Measurements from ENCODE around the gene PPP1R15B.

The PPP1R15B gene

DNA sequence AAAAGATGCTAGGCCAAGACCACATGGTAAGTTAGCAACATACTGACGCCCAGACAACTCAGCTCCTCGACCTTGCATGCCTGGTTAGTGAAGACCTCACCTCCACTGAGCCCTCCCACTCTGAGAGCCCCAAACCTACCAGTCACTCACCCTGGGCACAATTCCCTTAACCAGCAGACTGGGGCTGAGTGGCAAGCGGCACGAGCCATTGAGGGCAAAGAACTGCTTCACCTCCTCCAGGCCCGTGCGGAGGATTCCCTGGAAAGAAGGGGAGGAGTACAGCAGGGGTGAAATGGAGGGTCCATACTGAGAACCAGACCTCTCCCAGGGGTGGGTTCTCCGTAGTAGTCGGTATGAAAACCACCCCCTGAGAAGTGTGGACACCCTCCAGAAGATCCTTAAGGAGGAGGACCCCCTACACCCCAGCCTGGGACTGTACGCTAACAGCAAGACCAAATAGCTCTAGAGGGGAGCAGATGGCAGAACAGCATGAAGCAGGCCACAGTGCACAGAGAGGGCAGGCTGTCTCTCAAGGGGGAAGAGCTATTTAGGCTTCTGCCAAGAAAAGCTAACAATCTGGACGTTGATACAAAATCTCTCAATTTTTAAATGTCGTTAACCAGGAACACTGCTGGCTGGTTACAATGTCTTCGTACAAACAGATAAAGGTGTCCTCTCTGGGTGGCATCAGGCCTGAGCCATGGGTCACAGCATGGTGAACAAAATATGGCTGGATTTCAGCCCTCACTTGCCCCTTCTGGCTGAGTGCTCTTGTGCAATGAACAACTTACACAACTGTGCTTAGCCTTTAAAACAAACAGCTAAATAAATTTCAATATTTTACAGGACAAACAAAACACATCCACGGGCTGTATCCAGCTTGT lies 31.0 kb upstream of the PPP1R15B start:
- no peak overlapping the region for H3K4me3 Mint-ChIP-seq
- TF ChIP-seq, protein P1, sequence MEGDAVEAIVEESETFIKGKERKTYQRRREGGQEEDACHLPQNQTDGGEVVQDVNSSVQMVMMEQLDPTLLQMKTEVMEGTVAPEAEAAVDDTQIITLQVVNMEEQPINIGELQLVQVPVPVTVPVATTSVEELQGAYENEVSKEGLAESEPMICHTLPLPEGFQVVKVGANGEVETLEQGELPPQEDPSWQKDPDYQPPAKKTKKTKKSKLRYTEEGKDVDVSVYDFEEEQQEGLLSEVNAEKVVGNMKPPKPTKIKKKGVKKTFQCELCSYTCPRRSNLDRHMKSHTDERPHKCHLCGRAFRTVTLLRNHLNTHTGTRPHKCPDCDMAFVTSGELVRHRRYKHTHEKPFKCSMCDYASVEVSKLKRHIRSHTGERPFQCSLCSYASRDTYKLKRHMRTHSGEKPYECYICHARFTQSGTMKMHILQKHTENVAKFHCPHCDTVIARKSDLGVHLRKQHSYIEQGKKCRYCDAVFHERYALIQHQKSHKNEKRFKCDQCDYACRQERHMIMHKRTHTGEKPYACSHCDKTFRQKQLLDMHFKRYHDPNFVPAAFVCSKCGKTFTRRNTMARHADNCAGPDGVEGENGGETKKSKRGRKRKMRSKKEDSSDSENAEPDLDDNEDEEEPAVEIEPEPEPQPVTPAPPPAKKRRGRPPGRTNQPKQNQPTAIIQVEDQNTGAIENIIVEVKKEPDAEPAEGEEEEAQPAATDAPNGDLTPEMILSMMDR (IDR thresholded peaks at IDR 0.05): no peak
- H3K27me3 Mint-ChIP-seq (ENCODE audit: low read depth, poor library complexity): peaks cover 2% of the 10 kb centered on the region
- H3K36me3 Mint-ChIP-seq (ENCODE audit: low read depth): peaks cover 58% of the 10 kb centered on the region
- no peak overlapping the region for H3K27ac Mint-ChIP-seq
- DNase-seq: no peak
- peaks cover 15% of the 10 kb centered on the region for H3K4me1 Mint-ChIP-seq
- H3K9me3 Mint-ChIP-seq: no peaks in the 10 kb centered on the region

DNA sequence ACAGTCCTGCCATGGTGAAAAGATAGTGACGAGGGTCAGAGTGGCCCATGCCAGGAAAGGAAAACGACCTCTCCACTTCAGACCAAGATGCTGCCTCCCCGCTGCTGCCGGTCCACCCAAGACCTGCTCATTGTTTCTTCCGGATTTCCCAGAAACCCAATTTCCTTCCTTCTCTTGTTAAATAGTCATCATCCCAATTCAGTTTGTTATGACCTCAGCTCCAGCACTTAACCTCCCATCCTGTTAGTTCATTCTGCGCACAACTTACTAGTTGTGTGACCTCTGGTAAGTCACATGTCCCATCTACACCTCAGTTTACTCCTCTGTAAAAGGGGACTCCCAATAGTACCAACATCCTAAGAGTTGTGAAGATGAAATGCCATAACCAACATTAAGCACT lies 29.9 kb upstream of the PPP1R15B start:
- Mint-ChIP-seq H3K36me3 (ENCODE audit: low read depth) (peaks cover 58% of the 10 kb centered on the region), H3K4me3 (no peak overlapping the region), H3K27me3 (ENCODE audit: low read depth, poor library complexity) (peaks cover 2% of the 10 kb centered on the region), H3K27ac (no peak overlapping the region), H3K9me3 (no peaks in the 10 kb centered on the region), H3K4me1 (peaks cover 5% of the 10 kb centered on the region)
- DNase-seq: no peak
- TF ChIP-seq, protein P1 (IDR thresholded peaks at IDR 0.05): no peak

DNA sequence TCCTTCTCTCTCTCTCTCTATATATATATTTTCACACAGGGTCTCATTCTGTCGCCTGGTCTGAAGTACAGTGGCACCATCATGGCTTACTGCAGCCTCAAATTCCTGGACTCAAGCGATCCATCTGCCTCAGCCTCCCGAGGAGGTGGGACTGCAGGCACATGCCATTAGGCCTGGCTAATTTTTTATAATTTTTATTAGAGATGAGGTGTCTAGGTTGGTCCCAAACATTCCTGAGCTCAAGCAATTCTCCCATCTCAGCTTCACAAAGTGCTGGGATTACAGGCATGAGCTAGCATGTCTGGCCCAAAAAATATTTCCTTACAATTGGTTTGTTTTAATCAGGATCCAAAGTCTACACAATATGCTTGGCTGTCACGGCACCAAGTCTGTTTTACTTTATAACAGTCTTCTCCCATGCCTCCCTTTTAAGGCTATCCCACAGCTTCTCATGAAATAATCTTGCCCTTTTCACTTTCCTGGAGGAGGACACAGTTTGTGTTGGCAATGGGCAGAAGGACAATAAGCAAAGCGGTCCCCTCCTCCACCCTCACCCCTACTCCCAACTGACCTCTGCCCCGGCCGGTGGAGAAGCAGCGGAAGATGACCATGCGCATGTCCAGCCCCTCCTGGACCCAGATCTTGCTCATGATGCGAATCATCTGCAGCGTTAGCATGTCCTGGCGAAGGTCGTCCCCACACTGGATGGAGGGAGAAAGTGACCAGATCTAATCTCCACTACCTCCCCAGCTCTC lies 28.2 kb upstream of the PPP1R15B start:
- Mint-ChIP-seq H3K27ac (peak overlapping the region; percentile 81), H3K4me1 (no peaks in the 10 kb centered on the region), H3K9me3 (no peaks in the 10 kb centered on the region), H3K36me3 (ENCODE audit: low read depth) (peaks cover 59% of the 10 kb centered on the region), H3K27me3 (ENCODE audit: low read depth, poor library complexity) (peaks cover 2% of the 10 kb centered on the region), H3K4me3 (no peak overlapping the region)
- TF ChIP-seq, protein P1 (IDR thresholded peaks at IDR 0.05): no peak
- DNase-seq: no peak

DNA sequence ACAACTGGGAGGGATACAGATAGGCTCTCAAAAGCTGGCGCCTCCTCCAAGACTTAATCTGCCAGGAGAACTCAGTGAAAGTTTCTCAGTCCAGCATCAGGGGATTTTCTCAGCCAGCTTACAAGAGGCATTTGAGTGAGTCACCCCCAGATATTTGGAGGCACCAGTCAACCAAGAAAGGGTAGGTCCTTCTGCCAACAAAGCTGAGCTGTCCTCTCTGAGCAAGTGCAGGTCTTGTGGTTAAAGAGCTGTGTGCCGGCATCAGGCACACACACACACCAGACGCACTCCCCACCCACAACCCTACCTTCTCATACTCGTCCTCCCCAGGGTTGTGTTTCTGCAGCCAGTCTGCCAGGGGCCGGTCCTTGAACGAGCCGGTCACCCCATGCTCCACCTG lies 27.0 kb upstream of the PPP1R15B start:
- Mint-ChIP-seq H3K4me1 (no peaks in the 10 kb centered on the region), H3K36me3 (ENCODE audit: low read depth) (peaks cover 58% of the 10 kb centered on the region), H3K4me3 (no peak overlapping the region), H3K27me3 (ENCODE audit: low read depth, poor library complexity) (peaks cover 2% of the 10 kb centered on the region), H3K27ac (no peak overlapping the region), H3K9me3 (no peaks in the 10 kb centered on the region)
- DNase-seq: no peak
- TF ChIP-seq, protein P1 (IDR thresholded peaks at IDR 0.05): no peak

DNA sequence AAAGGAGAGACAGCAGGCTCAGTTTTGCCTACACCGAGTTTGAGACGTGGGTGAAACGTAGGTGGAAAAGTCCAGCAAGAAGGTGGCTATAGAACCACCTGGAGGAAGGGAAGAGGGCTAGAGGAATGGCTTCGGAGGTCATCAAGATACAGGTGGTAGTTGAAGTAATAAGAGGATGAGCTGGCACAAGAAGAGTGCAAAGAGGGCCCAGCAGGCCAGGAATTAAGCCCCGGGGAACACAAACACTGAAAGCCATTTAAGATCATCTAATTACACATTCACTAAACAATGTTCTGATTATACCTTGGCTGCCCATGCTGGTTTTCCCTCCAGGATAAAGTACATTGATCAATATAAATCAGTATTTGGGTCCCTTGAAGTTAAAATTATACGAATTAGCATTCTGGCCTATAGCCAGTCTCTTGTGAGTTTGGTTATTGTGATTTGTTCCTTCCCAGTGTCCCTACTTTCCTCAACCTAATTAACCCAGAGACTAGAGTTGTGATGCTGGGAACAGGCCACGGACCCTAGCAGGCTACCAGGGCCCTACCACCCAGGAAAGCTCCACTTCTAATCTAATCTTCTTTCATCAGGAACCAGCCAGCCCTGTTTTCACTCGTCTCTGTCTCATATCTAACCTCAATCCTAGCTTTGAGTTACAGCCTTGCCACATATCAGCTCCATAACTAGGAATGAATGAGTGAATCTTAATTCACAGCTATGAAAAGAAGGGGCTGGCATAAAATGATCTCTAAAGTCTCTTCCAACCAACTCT lies 26.4 kb upstream of the PPP1R15B start:
- H3K4me1 Mint-ChIP-seq: no peaks in the 10 kb centered on the region
- no peaks in the 10 kb centered on the region for H3K9me3 Mint-ChIP-seq
- H3K36me3 Mint-ChIP-seq (ENCODE audit: low read depth): peaks cover 58% of the 10 kb centered on the region
- no peak for DNase-seq
- H3K27me3 Mint-ChIP-seq (ENCODE audit: low read depth, poor library complexity): peaks cover 2% of the 10 kb centered on the region
- peak overlapping the region; percentile 41 for H3K27ac Mint-ChIP-seq
- TF ChIP-seq, protein P1 (IDR thresholded peaks at IDR 0.05): no peak
- no peak overlapping the region for H3K4me3 Mint-ChIP-seq

Data from nephron progenitor cell (in vitro differentiated cells).